ENCODE results near the gene CLDN7. TPM values are rescaled to one million over a fixed set of nuclear protein-coding genes. Genes with fewer than 3 reads are reported as not detected.

Gene CLDN7
- total RNA-seq, 6 experiments from 2014 or later: 0.43 to 3.0 (median 1.7) TPM

- peaks cover 33% of the 10 kb centered on the region for H3K27me3 Mint-ChIP-seq (ENCODE audit: insufficient read depth)
- TF ChIP-seq CTCF (IDR thresholded peaks at IDR 0.05): no peak
- peaks cover 84% of the 10 kb centered on the region for H3K4me1 Mint-ChIP-seq (ENCODE audit: low read depth)
- peaks cover 23% of the 10 kb centered on the region for H3K36me3 Mint-ChIP-seq (ENCODE audit: low read depth)
- no peaks in the 10 kb centered on the region for H3K9me3 Mint-ChIP-seq
- peak overlapping the region; percentile 96 for H3K27ac Mint-ChIP-seq
- peak overlapping the region; percentile 88 for H3K4me3 Mint-ChIP-seq
- no peak for DNase-seq
These were observed 44.9 kb downstream of the CLDN7 start for GRCh38 chr17:7217113-7217987.

GRCh38 chr17:7216242-7217112 is 45.8 kb downstream of the CLDN7 start:
- TF ChIP-seq CTCF (IDR thresholded peaks at IDR 0.05): no peak; the same call in 1 of the 2 replicates
- peaks cover 21% of the 10 kb centered on the region for H3K36me3 Mint-ChIP-seq (ENCODE audit: low read depth)
- no peak for DNase-seq
- peaks cover 83% of the 10 kb centered on the region for H3K4me1 Mint-ChIP-seq (ENCODE audit: low read depth)
- H3K9me3 Mint-ChIP-seq: no peaks in the 10 kb centered on the region
- H3K27me3 Mint-ChIP-seq (ENCODE audit: insufficient read depth): peaks cover 24% of the 10 kb centered on the region
- H3K27ac Mint-ChIP-seq: peak overlapping the region; percentile 96
- peak overlapping the region; percentile 88 for H3K4me3 Mint-ChIP-seq

- Mint-ChIP-seq H3K4me1 (ENCODE audit: low read depth) (peaks cover 75% of the 10 kb centered on the region), H3K4me3 (peak overlapping the region; percentile 88), H3K36me3 (ENCODE audit: low read depth) (peaks cover 13% of the 10 kb centered on the region), H3K27ac (peak overlapping the region; percentile 96), H3K9me3 (no peaks in the 10 kb centered on the region), H3K27me3 (ENCODE audit: insufficient read depth) (peaks cover 22% of the 10 kb centered on the region)
- no peak for TF ChIP-seq CTCF (IDR thresholded peaks at IDR 0.05)
- no peak for DNase-seq
These were observed 46.6 kb downstream of the CLDN7 start for GRCh38 chr17:7215652-7216180.

GRCh38 chr17:7215136-7215638 is 47.1 kb downstream of the CLDN7 start:
- H3K27me3 Mint-ChIP-seq (ENCODE audit: insufficient read depth): peaks cover 17% of the 10 kb centered on the region
- H3K4me1 Mint-ChIP-seq (ENCODE audit: low read depth): peaks cover 75% of the 10 kb centered on the region
- H3K9me3 Mint-ChIP-seq: no peaks in the 10 kb centered on the region
- peak overlapping the region; percentile 96 for H3K27ac Mint-ChIP-seq
- H3K36me3 Mint-ChIP-seq (ENCODE audit: low read depth): peaks cover 8% of the 10 kb centered on the region
- DNase-seq: no peak
- H3K4me3 Mint-ChIP-seq: peak overlapping the region; percentile 88
- TF ChIP-seq CTCF (IDR thresholded peaks at IDR 0.05): no peak; the same call in 1 of the 2 replicates
